GM12865 (cell line): ENCODE data around the gene PSAT1.

Experiments
- DNase-seq: peaks from one replicate; pipeline ENCODE4 v3.0.0; 2010; ENCODE audit warnings: low read depth
- H3K4me3 ChIP-seq: 2 replicates; pipeline ENCODE4 v1.5.1; 2011; ENCODE audit warnings: mild to moderate bottlenecking, low read depth, low read length, control low read depth
- TF ChIP-seq, protein P1 (sequence below): IDR thresholded peaks from 2 replicates; pipeline ENCODE4 v1.5.1; 2011; ENCODE audit warnings: low read length, control low read depth, low read depth, inconsistent platforms; ENCODE audit not compliant: insufficient read depth; ENCODE audit errors: missing control alignments

PSAT1 gene

DNA sequence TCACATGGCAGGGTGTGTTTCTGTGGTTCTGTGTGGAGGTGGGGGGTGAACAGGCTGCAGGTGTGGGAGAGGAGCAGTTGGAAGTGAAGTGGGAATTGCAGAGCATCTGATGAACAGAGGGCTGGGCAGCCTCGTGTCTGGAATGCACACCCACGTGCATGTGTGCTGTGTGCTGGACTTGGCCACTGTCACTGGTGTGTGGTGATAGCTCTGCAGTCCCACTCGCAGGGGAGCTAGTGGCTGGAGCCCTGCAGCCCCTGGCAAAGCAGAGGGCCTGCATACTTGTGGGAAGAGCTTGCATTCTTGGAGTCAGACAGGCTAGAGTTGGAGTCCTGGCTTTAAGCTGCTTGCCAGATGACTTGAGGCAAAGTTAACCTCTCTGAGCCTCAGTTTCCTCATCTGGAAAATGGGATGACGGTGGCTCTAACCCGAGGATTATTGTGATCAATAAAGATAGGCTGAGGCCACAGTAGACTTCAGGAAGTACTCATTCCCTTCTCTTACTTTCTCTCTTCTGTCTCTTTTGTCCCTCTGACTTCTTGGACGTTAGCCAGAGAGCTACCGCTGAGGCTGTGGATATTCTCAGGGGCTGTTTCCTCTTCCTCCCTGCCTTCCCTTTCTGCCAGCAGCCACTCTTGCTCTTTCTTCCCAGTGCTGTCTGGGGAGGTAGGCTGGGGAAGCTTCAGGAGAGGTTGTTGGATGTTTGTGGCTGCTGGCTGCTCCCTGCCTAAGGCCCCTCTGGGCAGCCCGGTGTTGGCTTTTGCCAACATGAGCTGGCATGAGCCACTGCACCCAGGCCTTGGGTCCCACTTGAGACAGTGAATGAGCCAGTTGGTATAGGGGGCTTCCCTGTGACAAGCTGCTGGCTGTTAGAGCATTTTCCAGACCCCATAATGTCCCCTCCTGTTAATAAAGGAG lies 18.3 kb downstream of the PSAT1 start:
- TF ChIP-seq, protein P1, sequence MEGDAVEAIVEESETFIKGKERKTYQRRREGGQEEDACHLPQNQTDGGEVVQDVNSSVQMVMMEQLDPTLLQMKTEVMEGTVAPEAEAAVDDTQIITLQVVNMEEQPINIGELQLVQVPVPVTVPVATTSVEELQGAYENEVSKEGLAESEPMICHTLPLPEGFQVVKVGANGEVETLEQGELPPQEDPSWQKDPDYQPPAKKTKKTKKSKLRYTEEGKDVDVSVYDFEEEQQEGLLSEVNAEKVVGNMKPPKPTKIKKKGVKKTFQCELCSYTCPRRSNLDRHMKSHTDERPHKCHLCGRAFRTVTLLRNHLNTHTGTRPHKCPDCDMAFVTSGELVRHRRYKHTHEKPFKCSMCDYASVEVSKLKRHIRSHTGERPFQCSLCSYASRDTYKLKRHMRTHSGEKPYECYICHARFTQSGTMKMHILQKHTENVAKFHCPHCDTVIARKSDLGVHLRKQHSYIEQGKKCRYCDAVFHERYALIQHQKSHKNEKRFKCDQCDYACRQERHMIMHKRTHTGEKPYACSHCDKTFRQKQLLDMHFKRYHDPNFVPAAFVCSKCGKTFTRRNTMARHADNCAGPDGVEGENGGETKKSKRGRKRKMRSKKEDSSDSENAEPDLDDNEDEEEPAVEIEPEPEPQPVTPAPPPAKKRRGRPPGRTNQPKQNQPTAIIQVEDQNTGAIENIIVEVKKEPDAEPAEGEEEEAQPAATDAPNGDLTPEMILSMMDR = no peak
- H3K4me3 ChIP-seq = no peak overlapping the region
- no peak for DNase-seq

DNA sequence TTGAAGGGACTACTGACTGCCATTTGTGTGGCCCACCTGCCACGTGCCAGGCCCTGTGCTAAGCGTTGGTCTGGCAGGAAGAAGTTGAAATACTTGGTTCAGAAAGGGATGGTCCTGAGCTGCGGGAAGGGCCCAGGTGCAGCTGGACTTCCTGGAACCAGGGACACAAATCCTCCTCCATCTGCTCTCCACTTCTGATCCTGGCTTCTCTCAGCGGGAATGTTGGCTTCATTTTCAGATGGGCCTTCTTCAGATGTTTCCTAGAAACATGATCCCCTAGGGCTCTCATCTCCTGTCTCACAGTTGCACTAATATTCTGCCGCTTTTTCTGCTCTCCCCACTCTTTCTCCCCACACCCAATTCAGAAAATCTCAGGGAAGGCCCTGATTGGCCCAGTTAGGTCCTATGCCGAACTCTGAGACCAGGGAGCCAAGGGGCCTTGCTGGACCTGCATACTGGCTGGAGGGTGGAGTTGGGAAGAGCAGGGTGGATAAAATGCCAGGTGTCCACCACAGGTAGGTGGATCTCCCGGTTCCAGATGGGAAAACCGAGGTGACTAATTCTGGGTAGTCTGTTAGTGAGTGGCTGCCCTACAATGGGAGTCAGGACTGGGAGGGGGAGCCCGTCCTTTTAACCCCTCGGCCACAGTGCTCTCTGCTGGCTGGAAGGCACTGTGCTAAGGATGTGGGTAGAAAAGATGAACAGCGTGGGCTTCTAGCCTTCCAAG lies 19.4 kb downstream of the PSAT1 start:
- no peak for DNase-seq
- TF ChIP-seq, protein P1 = no peak
- no peak overlapping the region for H3K4me3 ChIP-seq

DNA sequence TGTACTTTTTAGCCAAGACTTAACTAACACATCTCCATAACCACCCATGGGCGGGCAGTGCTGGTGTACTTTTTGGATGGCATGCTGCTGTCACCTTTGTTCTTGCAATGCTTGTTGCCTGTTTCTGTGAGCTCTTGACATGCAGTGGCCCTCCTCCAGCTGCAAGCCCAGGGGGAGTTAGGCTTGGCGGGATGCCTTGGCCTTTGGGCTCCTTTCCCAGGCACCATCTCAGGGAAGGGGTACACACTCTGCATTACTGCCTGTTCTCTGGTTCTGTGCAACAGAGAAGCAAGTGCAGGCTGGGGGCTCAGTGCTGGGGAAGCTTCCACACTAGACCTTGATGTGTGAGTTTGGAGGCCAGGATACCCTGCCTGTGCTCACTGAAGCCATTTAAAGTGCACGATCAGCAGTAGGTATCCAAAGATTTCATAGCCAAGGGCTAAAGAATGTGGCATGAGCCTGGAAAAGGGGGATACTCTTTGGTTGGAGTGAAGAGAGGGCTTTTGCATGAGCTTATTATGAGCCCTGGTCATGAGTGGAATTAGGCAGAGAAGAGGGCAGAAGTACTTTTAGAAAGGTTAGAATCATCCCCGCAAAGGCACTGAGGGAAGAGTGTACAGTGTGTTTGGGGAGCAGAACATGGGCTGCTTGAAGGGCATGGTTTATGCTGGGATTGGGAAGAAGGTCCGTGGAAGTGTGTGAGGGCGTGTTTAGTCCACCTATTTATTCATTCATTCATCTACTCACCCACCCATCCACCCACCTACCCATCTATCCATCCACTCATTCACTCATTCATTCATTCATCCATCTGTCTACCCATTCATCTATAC lies 22.5 kb downstream of the PSAT1 start:
- H3K4me3 ChIP-seq = no peak overlapping the region
- TF ChIP-seq, protein P1 = no peak
- DNase-seq = no peak

DNA sequence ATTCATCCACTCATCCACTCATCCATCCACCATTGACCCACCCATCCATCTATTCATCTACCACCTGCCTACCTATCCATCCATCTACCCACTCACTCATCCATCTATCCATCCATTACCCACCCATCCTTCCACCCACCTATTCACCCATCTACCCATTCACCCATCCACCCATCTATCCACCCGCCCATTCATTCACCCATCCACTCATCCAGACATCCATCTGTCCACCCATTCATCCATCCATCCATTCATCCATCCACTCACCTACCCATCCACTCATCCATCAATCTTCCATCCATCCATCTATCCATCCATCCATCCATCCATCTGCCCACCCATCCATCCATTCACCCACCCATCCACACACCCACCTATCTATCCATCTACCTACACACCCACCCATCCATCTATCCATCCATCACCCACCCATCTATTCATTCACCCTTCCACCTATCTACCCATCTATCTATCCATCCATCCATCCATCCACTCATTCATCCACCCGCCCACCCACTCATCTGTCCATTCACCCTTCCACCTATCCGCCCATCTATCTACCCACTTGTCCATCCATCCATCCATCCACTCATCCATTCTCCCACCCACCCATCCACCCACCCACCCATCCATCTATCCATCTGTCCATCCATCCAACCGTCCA lies 23.2 kb downstream of the PSAT1 start:
- no peak for DNase-seq
- no peak overlapping the region for H3K4me3 ChIP-seq
- TF ChIP-seq, protein P1 = no peak

DNA sequence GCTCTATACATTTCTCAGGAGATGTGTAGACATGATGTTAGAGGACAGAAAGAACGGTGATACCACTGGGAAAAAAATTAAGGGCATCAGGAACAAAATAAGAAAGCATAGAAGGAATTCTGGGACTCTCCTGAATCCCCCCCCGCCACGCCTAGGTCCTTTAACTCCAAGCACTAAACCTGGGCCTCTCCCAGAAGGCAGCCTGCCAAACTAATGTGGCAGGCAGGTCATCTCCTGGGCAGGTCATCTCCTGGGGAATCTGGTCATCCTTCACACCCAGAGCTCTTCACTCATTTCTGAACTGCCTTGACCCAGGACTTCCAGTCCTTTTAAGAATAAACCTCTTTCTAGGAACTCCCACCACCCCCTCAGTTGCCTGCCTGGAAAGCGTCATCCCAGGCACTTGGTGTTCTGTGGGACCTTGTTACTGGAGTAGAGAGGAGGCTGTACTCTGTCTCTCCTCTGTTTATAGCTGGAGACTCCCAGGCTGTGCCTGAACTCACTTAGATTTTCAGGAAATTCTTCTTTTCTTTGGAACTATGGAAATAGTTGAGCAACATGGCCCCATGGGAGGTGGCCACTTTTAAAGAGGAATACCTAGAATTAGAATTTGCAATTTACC lies 24.1 kb downstream of the PSAT1 start:
- no peak for DNase-seq
- TF ChIP-seq, protein P1 = no peak
- H3K4me3 ChIP-seq = no peak overlapping the region

DNA sequence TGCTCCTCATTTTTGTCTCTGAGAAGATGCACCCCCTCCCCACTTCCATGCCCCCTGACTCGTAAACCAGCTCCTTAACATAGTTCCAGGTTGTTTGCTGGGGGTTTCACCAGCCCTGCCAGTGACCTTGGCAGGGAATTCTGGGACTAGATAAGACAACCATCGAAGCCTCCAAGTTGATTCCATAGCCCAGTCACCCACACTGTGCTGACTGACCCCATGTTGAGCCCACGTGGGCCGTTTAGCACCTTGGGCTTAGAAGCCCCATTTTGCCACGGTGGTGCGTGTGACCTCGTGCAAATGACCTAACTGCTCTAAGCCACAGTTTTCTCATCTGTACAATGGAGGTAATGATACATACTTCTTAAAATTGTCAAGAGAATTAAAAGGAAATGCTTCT lies 24.6 kb downstream of the PSAT1 start:
- TF ChIP-seq, protein P1 = no peak
- no peak for DNase-seq
- H3K4me3 ChIP-seq = no peak overlapping the region
